Measurements from ENCODE around the gene PCMTD2.

DNA sequence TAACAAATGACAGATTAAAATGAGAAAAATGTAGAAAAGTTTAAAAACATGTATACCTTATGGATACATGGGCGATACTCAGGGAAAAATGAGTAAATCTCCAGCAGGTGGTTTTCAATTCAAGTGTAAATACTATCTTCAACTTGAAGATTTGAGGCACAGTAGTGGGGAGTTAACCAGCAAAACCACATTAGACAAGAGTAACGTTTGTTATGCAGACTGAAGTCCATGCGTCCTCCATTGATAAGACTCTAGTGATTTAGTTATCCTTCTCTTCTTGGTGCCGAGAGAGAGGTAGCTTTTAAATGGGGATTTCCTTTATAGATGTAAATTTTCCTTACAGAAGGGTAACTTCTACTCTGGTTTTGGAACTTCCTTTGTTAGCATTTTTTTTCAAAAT is 28.1 kb downstream of the PCMTD2 start:
- TF ChIP-seq, protein P1, sequence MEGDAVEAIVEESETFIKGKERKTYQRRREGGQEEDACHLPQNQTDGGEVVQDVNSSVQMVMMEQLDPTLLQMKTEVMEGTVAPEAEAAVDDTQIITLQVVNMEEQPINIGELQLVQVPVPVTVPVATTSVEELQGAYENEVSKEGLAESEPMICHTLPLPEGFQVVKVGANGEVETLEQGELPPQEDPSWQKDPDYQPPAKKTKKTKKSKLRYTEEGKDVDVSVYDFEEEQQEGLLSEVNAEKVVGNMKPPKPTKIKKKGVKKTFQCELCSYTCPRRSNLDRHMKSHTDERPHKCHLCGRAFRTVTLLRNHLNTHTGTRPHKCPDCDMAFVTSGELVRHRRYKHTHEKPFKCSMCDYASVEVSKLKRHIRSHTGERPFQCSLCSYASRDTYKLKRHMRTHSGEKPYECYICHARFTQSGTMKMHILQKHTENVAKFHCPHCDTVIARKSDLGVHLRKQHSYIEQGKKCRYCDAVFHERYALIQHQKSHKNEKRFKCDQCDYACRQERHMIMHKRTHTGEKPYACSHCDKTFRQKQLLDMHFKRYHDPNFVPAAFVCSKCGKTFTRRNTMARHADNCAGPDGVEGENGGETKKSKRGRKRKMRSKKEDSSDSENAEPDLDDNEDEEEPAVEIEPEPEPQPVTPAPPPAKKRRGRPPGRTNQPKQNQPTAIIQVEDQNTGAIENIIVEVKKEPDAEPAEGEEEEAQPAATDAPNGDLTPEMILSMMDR (IDR thresholded peaks at IDR 0.05; ENCODE audit: insufficient read depth, low read length, poor library complexity, severe bottlenecking): no peak
- no peak for TF ChIP-seq EZH2phosphoT487 (conservative IDR thresholded peaks at IDR 0.05; ENCODE audit: low read length)
